Liver (tissue), 3 donors: Measurements from ENCODE around the gene MVB12B.

ENCODE experiments used
- ATF3 ChIP-seq: IDR thresholded peaks from 2 replicates; pipeline ENCODE4 v1.6.1; 2016; ENCODE audit warnings: antibody characterized with exemption
- CTCF ChIP-seq: fragments of 150-350 bp; IDR thresholded peaks from 2 replicates; pipeline ENCODE4 v1.5.1; 2017; ENCODE audit warnings: improper control_type of control experiment, low read depth, low read length; ENCODE audit not compliant: missing input control
- EGR1 ChIP-seq, 2 donors: IDR thresholded peaks; 2 replicates each; pipeline ENCODE4 v1.6.1; 2016 to 2018; ENCODE audit warnings: antibody characterized with exemption in 2 of 2, low read depth in 2 of 2
- FOXA1 ChIP-seq: IDR thresholded peaks from 2 replicates; pipeline ENCODE4 v1.6.1; 2016; ENCODE audit warnings: antibody characterized with exemption
- GABPA ChIP-seq, 2 donors: IDR thresholded peaks in 1 of 2; conservative IDR thresholded peaks in 1 of 2; 2 replicates each; pipeline ENCODE4 v1.6.1; 2016; ENCODE audit warnings: antibody characterized with exemption in 2 of 2, mild to moderate bottlenecking in 1 of 2, moderate library complexity in 1 of 2
- RAD21 ChIP-seq, 2 donors: IDR thresholded peaks; 2 replicates each; pipeline ENCODE4 v1.6.1; 2016; ENCODE audit warnings: antibody characterized with exemption in 2 of 2, mild to moderate bottlenecking in 2 of 2
- RXRA ChIP-seq, 2 donors: IDR thresholded peaks; 2 replicates each; pipeline ENCODE4 v1.6.1; 2017 to 2018; ENCODE audit warnings: antibody characterized with exemption in 2 of 2, mild to moderate bottlenecking in 1 of 2
- SP1 ChIP-seq: IDR thresholded peaks from 2 replicates; pipeline ENCODE4 v1.6.1; 2018; ENCODE audit warnings: antibody characterized with exemption, mild to moderate bottlenecking
- TAF1 ChIP-seq: conservative IDR thresholded peaks from 2 replicates; pipeline ENCODE4 v1.6.1; 2016; ENCODE audit warnings: antibody characterized with exemption, mild to moderate bottlenecking
- YY1 ChIP-seq: IDR thresholded peaks from 2 replicates; pipeline ENCODE4 v1.6.1; 2016; ENCODE audit warnings: antibody characterized with exemption, mild to moderate bottlenecking
- ZBTB33 ChIP-seq: IDR thresholded peaks from 2 replicates; pipeline ENCODE4 v1.6.1; 2016; ENCODE audit warnings: antibody characterized with exemption
- TF ChIP-seq, protein P1 (sequence below): IDR thresholded peaks from 2 replicates; pipeline ENCODE4 v1.6.1; 2016; ENCODE audit warnings: antibody characterized with exemption
- TF ChIP-seq, protein P2 (sequence below): IDR thresholded peaks from 2 replicates; pipeline ENCODE4 v1.6.1; 2016; ENCODE audit warnings: antibody characterized with exemption, mild to moderate bottlenecking
- donor health status: healthy.
- donor health status: healthy.

DNA sequence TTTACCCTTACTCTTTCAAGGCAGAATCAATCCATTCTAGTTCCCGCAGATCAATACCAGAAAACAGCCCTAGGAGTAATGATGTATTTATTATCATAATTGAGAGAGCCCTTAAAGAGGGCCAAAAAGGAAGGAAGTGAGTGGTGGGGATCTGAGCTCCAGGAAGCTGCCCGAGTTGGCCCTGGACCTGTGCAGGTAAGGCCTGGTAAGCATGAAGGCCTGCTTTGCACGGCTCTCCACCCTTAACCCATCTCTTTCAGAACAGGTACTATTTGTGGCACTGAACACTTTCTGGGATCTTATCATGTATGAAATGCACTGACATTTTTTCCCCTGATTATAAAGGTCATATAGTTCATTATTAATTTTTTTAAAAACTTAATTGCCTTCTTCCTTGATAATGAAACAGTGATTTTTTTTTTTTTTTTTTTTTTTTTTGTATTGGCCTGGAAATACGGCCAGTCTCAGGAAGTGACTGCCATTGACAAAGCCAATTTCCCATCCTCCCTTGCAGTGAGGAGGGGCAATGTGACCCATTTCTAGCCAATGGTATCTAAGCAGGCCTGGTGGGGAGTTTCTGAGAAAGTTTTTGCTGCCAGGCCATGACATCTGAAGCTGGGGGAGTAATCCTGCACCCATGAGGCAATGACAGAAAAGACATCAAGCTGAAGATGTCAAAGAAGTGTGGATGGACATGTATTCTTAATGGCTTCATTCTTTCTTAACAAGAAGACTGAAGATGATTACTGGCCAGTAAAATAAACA lies 6.3 kb upstream of the MVB12B start:
- TF ChIP-seq GABPA (IDR thresholded peaks at IDR 0.05 in 1 of 2, conservative IDR thresholded peaks at IDR 0.05 in 1 of 2) = no peak
- no peak for TF ChIP-seq EGR1 (IDR thresholded peaks at IDR 0.05; ENCODE audit: low read depth in 2 of 2)
- no peak for TF ChIP-seq CTCF
- TF ChIP-seq RAD21 (IDR thresholded peaks at IDR 0.05) = no peak
- no peak for TF ChIP-seq TAF1
- TF ChIP-seq, protein P1, sequence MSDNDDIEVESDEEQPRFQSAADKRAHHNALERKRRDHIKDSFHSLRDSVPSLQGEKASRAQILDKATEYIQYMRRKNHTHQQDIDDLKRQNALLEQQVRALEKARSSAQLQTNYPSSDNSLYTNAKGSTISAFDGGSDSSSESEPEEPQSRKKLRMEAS = no peak
- TF ChIP-seq ZBTB33 = no peak
- TF ChIP-seq SP1 = no peak
- TF ChIP-seq YY1 = no peak
- TF ChIP-seq RXRA (IDR thresholded peaks at IDR 0.05) = no peak
- no peak for TF ChIP-seq ATF3
- no peak for TF ChIP-seq FOXA1
- TF ChIP-seq, protein P2, sequence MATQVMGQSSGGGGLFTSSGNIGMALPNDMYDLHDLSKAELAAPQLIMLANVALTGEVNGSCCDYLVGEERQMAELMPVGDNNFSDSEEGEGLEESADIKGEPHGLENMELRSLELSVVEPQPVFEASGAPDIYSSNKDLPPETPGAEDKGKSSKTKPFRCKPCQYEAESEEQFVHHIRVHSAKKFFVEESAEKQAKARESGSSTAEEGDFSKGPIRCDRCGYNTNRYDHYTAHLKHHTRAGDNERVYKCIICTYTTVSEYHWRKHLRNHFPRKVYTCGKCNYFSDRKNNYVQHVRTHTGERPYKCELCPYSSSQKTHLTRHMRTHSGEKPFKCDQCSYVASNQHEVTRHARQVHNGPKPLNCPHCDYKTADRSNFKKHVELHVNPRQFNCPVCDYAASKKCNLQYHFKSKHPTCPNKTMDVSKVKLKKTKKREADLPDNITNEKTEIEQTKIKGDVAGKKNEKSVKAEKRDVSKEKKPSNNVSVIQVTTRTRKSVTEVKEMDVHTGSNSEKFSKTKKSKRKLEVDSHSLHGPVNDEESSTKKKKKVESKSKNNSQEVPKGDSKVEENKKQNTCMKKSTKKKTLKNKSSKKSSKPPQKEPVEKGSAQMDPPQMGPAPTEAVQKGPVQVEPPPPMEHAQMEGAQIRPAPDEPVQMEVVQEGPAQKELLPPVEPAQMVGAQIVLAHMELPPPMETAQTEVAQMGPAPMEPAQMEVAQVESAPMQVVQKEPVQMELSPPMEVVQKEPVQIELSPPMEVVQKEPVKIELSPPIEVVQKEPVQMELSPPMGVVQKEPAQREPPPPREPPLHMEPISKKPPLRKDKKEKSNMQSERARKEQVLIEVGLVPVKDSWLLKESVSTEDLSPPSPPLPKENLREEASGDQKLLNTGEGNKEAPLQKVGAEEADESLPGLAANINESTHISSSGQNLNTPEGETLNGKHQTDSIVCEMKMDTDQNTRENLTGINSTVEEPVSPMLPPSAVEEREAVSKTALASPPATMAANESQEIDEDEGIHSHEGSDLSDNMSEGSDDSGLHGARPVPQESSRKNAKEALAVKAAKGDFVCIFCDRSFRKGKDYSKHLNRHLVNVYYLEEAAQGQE = no peak
